Hepatocyte (in vitro differentiated cells): ENCODE measurements around the gene FBXO11.

Source experiments
- EZH2 ChIP-seq: fragments of 200-600 bp; sonication (generic); IDR thresholded peaks from 2 replicates; pipeline ENCODE4 v1.6.1; 2016; ENCODE audit warnings: antibody characterized with exemption, mild to moderate bottlenecking, borderline replicate concordance
- EZH2phosphoT487 ChIP-seq: fragments of 200-600 bp; sonication (generic); IDR thresholded peaks from one replicate; pipeline ENCODE4 v1.6.1; 2018; ENCODE audit warnings: antibody characterized with exemption, mild to moderate bottlenecking, low read depth, moderate library complexity; ENCODE audit not compliant: unreplicated experiment, severe bottlenecking
- TF ChIP-seq, protein P1 (sequence below): fragments of 200-600 bp; sonication (generic); IDR thresholded peaks from 2 replicates; pipeline ENCODE4 v1.5.1; 2016; ENCODE audit warnings: antibody characterized with exemption, mild to moderate bottlenecking; ENCODE audit not compliant: poor library complexity

GRCh38 chr2:47777277-47777937 lies 128.9 kb downstream of the FBXO11 start:
- TF ChIP-seq, protein P1, sequence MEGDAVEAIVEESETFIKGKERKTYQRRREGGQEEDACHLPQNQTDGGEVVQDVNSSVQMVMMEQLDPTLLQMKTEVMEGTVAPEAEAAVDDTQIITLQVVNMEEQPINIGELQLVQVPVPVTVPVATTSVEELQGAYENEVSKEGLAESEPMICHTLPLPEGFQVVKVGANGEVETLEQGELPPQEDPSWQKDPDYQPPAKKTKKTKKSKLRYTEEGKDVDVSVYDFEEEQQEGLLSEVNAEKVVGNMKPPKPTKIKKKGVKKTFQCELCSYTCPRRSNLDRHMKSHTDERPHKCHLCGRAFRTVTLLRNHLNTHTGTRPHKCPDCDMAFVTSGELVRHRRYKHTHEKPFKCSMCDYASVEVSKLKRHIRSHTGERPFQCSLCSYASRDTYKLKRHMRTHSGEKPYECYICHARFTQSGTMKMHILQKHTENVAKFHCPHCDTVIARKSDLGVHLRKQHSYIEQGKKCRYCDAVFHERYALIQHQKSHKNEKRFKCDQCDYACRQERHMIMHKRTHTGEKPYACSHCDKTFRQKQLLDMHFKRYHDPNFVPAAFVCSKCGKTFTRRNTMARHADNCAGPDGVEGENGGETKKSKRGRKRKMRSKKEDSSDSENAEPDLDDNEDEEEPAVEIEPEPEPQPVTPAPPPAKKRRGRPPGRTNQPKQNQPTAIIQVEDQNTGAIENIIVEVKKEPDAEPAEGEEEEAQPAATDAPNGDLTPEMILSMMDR, result no peak
- TF ChIP-seq EZH2phosphoT487 (no peak), EZH2 (no peak)
